GM12874 (cell line): ENCODE results near the gene NDOR1.

Source experiments
- TF ChIP-seq, protein P1 (sequence below): IDR thresholded peaks from 2 replicates; pipeline ENCODE4 v1.5.1; 2011; ENCODE audit warnings: low read depth, mild to moderate bottlenecking, control low read depth, low read length, moderate library complexity; ENCODE audit not compliant: insufficient read depth

NDOR1 gene

DNA sequence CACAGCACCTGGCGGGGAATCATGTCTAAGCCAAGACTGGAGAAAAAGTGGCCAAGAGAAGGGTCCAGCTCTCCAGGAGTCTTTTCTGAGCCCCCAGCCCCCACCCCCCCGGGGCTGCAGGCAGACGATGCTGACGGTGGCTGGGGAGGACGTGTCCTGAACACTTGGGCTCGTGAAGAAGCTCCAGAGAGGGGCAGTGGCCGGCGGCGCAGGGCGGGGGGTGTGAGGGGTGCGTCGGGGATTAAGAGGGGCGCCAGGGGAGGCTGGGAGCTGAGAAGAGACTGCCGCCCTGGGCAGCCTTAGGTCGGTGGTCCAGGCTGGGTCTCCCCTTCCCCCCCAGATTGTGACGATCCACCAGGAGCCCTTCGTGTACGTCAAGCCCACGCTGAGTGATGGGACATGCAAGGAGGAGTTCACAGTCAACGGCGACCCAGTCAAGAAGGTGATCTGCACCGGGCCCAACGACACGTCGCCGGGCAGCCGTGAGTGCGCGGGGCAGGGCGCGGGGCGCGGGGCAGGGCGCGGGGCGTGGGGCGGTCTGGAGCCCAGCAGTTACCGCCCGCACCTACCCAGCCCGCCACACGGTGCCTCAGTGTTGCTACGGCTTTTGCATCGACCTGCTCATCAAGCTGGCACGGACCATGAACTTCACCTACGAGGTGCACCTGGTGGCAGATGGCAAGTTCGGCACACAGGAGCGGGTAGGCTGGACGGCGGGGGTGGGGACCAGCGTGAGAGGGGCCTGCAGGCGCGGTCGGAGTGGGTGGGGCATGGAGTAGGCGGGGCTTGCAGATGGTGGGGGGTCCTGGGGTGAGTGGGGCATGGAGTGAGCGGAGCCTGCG is 44.6 kb upstream of the NDOR1 start:
- TF ChIP-seq, protein P1, sequence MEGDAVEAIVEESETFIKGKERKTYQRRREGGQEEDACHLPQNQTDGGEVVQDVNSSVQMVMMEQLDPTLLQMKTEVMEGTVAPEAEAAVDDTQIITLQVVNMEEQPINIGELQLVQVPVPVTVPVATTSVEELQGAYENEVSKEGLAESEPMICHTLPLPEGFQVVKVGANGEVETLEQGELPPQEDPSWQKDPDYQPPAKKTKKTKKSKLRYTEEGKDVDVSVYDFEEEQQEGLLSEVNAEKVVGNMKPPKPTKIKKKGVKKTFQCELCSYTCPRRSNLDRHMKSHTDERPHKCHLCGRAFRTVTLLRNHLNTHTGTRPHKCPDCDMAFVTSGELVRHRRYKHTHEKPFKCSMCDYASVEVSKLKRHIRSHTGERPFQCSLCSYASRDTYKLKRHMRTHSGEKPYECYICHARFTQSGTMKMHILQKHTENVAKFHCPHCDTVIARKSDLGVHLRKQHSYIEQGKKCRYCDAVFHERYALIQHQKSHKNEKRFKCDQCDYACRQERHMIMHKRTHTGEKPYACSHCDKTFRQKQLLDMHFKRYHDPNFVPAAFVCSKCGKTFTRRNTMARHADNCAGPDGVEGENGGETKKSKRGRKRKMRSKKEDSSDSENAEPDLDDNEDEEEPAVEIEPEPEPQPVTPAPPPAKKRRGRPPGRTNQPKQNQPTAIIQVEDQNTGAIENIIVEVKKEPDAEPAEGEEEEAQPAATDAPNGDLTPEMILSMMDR: no peak

DNA sequence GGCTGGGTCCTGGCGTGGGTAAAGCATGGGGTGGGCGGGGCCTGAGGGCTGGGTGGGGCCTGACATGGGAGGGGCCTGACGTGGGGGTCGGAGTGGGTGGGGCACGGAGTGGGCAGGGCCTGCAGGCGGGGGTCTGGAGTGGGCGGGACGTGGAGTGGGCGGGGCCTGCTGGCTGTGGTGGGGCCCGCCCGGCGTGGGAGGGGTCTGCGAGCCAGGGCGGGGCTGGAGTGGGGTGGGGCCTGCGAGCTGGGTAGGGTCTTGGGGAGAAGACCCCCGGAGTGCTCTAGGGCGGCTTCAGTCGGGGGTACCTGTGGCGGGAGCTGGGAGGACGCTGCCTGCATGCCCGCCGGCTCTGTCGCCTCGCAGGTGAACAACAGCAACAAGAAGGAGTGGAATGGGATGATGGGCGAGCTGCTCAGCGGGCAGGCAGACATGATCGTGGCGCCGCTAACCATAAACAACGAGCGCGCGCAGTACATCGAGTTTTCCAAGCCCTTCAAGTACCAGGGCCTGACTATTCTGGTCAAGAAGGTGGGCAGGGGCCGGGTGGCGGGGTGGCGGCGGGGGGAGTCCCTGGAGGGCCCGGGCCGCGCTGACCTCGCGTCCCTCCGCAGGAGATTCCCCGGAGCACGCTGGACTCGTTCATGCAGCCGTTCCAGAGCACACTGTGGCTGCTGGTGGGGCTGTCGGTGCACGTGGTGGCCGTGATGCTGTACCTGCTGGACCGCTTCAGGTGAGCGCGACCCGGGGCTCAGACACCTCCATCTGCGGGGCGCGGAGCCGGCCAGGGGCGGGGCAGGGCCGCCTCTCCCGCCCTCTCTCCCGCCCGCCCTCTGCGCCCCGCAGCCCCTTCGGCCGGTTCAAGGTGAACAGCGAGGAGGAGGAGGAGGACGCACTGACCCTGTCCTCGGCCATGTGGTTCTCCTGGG is 43.7 kb upstream of the NDOR1 start:
- TF ChIP-seq, protein P1: no peak

- TF ChIP-seq, protein P1: no peak
Observed at GRCh38 chr9:137162505-137163364, 42.8 kb upstream of the NDOR1 start.

DNA sequence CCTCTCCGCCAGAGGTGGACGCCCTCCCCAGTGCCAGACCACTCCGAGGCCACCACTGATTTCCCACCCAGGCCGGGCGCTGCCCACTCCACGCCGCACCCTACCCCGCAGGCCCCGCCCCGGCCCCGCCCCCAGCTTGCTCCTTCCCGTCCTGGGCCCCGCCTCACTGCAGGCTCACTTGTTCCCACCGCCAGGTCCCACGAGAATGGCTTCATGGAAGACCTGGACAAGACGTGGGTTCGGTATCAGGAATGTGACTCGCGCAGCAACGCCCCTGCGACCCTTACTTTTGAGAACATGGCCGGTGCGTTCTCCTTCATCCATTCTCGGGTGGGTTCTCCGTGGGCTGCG is 42.2 kb upstream of the NDOR1 start:
- TF ChIP-seq, protein P1: no peak

- TF ChIP-seq, protein P1: no peak
Observed at GRCh38 chr9:137163805-137164204, 41.7 kb upstream of the NDOR1 start.

- TF ChIP-seq, protein P1: no peak
Observed at GRCh38 chr9:137164370-137165249, 40.9 kb upstream of the NDOR1 start.
